ENCODE results near the gene C2CD5.

The C2CD5 gene

DNA sequence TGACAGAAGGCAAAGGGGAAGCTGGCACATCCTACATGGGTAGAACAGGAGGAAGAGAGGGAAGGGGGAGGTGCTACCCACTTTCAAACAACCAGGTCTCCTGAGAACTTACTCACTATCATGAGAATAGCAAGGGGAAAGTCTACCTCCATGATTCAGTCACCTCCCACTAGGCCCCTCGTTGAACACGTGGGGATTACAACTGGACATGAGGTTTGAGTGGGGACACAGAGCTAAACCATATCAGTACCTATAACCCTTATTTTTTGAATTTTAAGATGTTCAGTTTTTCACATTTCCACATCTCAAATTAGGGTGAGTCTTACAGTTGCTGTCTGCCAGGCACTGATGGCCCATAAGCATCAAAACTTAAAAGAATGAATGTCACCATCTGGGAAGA, 129.6 kb downstream of the C2CD5 start:
- no peak for DNase-seq (ENCODE audit: low read depth)

DNA sequence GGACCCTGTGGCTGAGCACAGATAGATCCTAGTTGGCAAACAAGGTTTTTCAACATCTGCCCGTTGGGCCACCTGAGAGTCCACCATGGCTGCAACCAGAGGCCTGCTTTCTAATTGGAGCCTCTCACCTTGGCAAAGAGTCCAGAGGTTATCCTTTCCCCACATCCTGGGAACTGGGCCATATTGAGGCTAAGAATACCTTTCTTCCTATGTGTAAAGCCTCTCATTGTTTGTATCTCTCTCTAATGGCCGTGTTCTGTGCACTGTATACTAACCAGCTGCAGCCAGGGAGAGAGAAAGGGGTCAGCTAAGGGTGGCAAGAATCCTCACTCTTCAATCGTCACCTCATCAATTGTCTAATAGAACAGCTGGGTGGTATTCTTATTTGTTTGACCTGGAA, 130.8 kb downstream of the C2CD5 start:
- no peak for DNase-seq (ENCODE audit: low read depth)

DNA sequence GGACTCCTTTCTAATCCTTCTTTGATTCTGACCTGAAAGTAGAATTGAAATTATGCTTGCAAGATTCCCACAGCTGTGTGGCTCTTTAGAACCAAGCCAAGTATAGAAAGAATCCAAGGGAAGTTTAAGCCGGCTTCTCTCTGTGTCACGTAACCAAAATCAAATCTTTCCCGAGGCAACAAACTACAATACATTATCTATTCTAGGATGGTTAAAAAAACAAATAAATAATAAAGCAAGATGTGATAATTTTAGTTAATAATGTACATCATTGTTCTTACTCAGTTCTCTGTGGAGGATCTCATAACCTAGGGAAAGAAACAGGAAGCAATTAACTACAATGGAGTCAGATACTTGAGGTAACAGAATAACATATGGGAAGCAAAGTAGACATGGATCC, 131.8 kb downstream of the C2CD5 start:
- DNase-seq (ENCODE audit: low read depth), result no peak

DNA sequence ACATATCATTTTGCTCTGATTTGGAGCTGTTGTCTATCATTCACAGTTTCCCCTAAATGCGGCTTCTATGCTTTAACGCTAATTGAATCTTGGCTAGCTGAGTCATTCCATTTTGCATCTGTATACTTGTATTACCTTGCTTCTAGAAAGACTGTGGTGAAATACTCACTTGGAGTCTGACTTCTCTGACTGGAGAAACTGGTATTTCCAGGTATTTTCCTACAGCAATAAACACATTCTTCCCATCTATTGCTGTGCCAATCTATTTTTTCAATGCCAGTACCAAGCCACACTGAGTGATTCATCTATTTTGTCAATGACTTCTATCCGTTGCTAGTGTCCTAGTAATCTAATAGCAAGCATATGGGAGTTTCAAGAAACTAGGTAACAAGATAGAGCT, 133.9 kb downstream of the C2CD5 start:
- DNase-seq (ENCODE audit: low read depth), result no peak

DNA sequence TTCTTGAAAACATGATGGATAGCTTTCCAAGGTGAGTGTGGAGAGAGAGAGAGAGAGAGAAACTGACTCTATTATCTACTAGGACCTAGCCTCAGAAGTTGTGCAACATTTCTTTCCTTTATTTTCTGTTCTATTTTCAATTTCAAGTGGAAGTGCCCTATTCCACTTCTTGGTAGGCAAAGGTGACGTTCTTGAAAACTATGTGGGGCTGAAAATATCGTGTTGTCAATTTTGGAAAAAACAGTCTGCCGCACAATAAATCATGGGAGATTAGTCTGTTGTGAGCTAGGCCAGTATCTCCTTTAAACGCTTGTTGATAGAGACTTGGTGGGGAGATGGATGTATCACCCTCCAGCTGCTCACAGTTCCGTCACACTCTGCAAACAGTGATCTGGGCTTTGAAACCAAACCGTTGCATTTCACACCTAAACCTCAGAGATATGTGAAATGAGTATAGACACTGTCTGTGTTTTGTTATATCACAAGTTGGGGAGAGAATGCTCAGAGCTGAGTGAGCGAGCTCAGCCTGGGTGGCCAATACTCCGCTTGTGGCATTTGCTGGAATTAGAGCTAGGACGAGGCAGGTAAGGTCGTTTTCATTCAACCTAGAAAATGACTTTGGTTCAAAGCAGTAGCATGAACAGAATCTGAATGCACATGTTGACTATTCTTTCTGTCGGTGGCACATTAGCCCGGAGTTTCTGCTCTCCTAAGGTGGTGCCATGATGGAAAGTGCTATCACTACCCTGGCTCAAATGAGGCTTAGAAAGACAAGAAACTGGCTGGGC, 134.8 kb downstream of the C2CD5 start:
- DNase-seq (ENCODE audit: low read depth), result peak; percentile 28

DNA sequence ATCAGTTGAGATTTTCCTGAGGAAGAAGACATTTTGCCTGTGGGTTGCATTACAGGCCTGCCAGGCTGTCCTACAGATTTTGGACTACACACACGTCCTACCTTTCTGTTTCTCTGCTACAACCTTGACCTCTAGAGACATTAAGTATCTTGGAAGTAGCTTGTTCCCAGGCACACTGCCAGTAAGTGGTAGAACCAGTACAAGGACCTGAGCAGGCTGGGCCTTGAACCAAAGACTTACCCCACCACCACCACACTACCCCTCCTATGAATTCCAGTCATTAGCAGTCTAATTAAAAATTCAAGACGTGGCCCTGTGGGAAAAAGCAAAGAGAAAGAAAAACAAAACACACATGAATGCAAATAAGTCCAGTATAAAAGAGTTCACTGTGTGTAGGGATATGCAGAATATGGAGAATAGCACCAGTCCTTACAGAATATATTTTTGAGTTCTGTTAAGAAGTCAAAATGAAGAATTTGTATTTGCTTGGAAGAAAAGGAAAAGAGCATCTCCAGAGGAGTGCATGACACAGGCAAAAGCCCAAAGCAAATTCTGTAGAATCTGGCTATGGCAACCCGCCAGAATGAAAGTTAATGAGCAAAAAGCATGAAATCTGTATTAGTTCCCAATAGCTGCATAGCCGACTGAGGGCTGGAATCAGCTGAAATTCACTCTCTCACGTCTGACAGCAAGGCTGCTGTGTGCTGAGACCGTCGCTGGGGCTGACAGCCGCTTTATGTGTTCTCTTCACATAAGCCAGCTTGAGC, 135.5 kb downstream of the C2CD5 start:
- no peak for DNase-seq (ENCODE audit: low read depth)

DNA sequence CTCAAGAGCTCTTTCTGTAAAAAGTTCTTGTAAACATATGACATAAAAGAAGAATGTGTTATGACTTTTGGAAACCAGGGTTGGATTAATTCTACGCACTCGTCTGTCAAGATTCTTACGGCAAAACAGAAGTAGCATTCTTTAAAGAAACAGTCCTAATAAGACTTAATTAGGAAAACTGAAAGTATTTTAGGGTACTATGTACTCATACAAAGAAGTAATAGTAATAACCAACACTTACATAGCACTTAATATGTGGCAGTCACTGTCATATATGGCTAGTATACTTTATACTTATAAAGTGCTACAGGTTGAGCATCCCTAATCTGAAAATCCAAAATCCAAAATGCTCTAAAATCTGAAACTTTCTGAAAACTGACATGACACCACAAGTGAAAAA, 136.9 kb downstream of the C2CD5 start:
- no peak for DNase-seq (ENCODE audit: low read depth)

DNA sequence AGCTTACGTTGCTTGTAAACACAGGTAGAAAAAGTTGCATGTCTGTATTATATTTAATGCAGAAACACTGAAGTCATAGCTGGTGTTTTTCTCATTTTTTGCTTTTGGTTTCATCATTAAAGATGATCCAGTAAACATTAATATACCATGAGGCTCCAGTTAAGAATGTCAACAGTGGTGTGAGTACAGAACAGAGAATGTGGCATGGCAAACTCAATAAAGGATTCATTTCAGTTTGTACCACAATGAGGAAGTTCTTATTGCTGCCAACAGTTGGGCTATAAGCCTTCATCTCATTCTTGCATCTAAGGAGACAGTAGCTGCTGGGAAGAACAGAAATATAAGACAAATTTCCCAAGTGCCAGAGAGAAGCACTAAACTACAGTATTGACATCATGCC, 137.7 kb downstream of the C2CD5 start:
- DNase-seq (ENCODE audit: low read depth), result no peak

DNA sequence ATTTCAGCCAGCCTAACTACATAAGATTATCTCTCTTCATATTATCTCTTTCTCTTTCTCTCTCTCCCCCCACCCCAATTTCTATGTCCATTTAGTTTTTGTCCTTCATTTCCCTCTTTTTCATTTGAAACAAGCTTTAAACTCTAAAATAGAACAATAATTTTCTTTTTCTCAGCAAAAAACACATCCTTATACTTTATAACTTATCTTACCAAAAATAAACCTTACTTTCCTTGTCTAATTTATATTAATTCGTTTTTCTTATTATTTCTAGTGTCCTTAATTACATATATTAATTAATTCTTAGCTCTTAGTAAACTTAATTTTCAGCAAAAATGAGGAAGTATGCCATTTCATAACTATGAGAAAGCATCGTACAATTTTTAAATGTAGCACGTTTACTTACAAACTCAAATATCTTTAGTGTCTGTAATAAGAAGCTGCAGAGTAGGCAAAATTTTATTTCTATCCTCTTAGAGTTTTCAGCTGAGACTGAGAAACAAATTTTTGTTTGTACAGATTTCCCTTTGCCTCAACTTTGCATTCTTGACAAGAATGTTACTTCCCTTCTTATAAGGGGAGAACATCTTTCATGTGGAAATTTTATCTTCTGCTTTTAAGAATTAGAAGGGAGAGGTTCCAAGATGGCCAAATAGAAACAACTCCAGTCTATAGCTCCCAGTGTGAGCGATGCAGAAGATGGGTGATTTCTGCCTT, 144.7 kb downstream of the C2CD5 start:
- DNase-seq (ENCODE audit: low read depth), result no peak

All from activated T-cell treated with anti-CD3 and anti-CD28 coated beads for 24 hours (primary cell).